Adrenal gland (tissue), 12 donors: ENCODE data around the gene SLC3A2. TPM values are rescaled to one million over a fixed set of nuclear protein-coding genes. Genes with fewer than 3 reads are reported as not detected.

ENCODE experiments used
- DNase-seq, 7 donors: peaks; one replicate each; pipeline ENCODE4 v3.0.0-alpha.2; 2019 to 2020
- H3K27ac ChIP-seq, 5 donors: fragments of 200-600 bp; sonication (generic) in 4 of 5; 1 replicate in 3 of 5; 2 replicates in 2 of 5; pipeline versions ENCODE4 v1.5.1 to v1.8.0; 2016 to 2020; ENCODE audit warnings: mild to moderate bottlenecking in 1 of 5
- H3K27me3 ChIP-seq: fragments of 200-600 bp; 2 replicates; pipeline ENCODE4 v1.8.0; 2021
- H3K36me3 ChIP-seq, 2 donors: fragments of 200-600 bp; replicated peaks in 1 of 2; 1 replicate in 1 of 2; 2 replicates in 1 of 2; pipeline versions ENCODE4 v1.5.1 to v1.8.0; 2018 to 2022
- H3K4me1 ChIP-seq, 2 donors: fragments of 200-600 bp; replicated peaks in 1 of 2; 1 replicate in 1 of 2; 2 replicates in 1 of 2; pipeline versions ENCODE4 v1.5.1 to v1.8.0; 2018 to 2021
- H3K4me3 ChIP-seq, 4 donors: fragments of 200-600 bp; sonication (generic) in 3 of 4; one replicate each; pipeline ENCODE4 v1.5.1; 2016 to 2018
- H3K9me3 ChIP-seq, 3 donors: fragments of 200-600 bp; sonication (generic) in 1 of 3; replicated peaks in 1 of 3; 1 replicate in 2 of 3; 2 replicates in 1 of 3; pipeline versions ENCODE4 v1.5.1 to v1.8.0; 2016 to 2021
- POLR2A ChIP-seq, 2 donors: fragments of 450-650 bp; IDR thresholded peaks; one replicate each; pipeline ENCODE4 v1.6.1; 2017; ENCODE audit warnings: antibody characterized with exemption in 2 of 2, mild to moderate bottlenecking in 2 of 2, moderate library complexity in 1 of 2
- WGBS, 4 donors: extraction: QIAGEN DNeasy Blood & Tissue Kit in 2 of 4; methylation state at CpG; one replicate each; pipeline versions ENCODE4 v1.1.5 to v1.1.7; 2013 to 2017; 5-methylcytosine and 5-hydroxymethylcytosine counted together
- intact Hi-C, 2 donors: fragments of 100-400 bp; cut with DNase I; formaldehyde crosslinking; loops; one replicate each; pipeline versions ENCODE4 v1.14.1 to v1.15.0; 2022 to 2023
- polyA plus RNA-seq, 3 donors: library from polyadenylated mRNA; stranded (reverse); fragments of 200-250 nt in 2 of 3; fragments of 350-450 nt in 1 of 3; fragmentation: Illumina TruSeq in 1 of 3; extraction: RNeasy Lipid Tissue Mini Kit (QIAGEN cat#74804) in 1 of 3; gene quantifications; one replicate each; pipeline ENCODE4 v1.2.3, GENCODE V29; 2013 to 2014
- total RNA-seq, 9 donors: library from RNA; depleted of rRNA in 4 of 9; stranded (reverse); fragments of >200 nt in 4 of 9; fragments of 120-200 nt in 1 of 9; fragmentation: NEBNext Ultra II Directional in 1 of 9; extraction: Animal tissue kit (Norgen Biotek cat#: 25700) in 1 of 9; gene quantifications; one replicate each; pipeline versions ENCODE4 v1.1.0 to v1.2.4, GENCODE V29; 2013 to 2023
- TF ChIP-seq, protein P1 (sequence below), 6 experiments: fragments of 450-650 bp in 4 of 6; fragments of 200-600 bp in 2 of 6; sonication (generic) in 1 of 6; IDR thresholded peaks; 1 replicate in 5 of 6; 2 replicates in 1 of 6; pipeline versions ENCODE4 v1.5.1 to v1.8.0; 2016 to 2021; ENCODE audit warnings: antibody characterized with exemption in 6 of 6, mild to moderate bottlenecking in 2 of 6, moderate library complexity in 1 of 6
- donor health status: healthy with polysubstance abuse.
- donor health status: Bipolar disorder and iron deficiency.
- donor health status: DM: yes; HTN: yes; CAD: no.
- donor health status: DM: no; HTN: no; CAD: no.
- donor health status: DM: no; HTN: no; CAD: no.
- donor health status: DM: yes; HTN: yes; CAD: no.

The SLC3A2 gene
- total and polyA plus RNA-seq, 12 donors: 103 to 398 (median 164) TPM

DNA sequence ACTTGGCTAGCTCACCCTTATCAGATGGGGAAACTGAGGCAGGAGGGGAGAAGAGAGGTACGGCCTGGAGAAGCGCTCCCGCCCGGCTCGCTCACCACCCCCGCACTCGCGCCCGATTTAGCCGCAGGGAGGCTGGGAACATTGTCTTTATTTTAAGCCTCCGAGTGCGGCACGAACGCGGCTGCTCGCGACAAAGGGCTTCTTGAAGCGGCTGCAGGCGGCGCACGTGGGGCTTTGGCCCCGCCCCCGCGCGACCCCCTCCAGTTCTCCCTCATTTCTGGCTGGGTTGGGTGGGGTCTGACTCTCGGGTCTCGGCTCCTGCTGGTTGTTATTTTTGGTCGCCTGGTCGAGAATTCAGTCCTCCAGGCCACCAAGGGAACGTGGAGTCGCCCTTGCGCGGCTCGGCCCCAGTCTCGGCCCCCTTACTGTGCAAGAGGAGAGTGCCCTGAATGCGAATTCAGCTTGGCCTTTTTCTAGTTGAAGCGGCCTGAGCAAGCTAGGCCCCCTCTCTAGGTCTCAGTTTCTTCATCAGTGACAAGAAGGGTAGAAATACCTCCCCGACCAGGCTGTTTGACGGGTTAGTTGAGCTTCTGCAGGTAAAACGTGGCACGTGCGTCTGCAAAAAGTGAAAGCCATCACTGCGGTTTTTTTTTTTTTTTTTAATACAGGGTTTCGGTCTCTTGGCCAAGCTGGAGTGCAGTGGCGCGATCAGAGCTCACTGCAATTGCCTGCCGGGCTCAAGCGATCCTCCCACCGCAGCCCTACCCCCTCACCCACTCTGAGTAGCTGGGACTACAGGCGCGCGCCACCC lies 43.1 kb downstream of the SLC3A2 start:
- WGBS, 4 donors: 5 to 10% (median 7%) methylated on average over 34 to 52 of the region's 52 CpGs
- Histone ChIP-seq H3K27ac (no peak overlapping the region), H3K36me3 (no peaks in the 10 kb centered on the region), H3K4me1 (peaks cover 14 to 19% of the 10 kb centered on the region in 2 donors), H3K9me3 (no peaks in the 10 kb centered on the region), H3K27me3 (peaks cover 47% of the 10 kb centered on the region), H3K4me3 (peak overlapping the region in 1 of 4 donors; percentile 6)
- no peak for TF ChIP-seq POLR2A (IDR thresholded peaks at IDR 0.05)
- TF ChIP-seq, protein P1, sequence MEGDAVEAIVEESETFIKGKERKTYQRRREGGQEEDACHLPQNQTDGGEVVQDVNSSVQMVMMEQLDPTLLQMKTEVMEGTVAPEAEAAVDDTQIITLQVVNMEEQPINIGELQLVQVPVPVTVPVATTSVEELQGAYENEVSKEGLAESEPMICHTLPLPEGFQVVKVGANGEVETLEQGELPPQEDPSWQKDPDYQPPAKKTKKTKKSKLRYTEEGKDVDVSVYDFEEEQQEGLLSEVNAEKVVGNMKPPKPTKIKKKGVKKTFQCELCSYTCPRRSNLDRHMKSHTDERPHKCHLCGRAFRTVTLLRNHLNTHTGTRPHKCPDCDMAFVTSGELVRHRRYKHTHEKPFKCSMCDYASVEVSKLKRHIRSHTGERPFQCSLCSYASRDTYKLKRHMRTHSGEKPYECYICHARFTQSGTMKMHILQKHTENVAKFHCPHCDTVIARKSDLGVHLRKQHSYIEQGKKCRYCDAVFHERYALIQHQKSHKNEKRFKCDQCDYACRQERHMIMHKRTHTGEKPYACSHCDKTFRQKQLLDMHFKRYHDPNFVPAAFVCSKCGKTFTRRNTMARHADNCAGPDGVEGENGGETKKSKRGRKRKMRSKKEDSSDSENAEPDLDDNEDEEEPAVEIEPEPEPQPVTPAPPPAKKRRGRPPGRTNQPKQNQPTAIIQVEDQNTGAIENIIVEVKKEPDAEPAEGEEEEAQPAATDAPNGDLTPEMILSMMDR (IDR thresholded peaks at IDR 0.05): no peak
- no peak for DNase-seq
- intact Hi-C loops: no loop called here

DNA sequence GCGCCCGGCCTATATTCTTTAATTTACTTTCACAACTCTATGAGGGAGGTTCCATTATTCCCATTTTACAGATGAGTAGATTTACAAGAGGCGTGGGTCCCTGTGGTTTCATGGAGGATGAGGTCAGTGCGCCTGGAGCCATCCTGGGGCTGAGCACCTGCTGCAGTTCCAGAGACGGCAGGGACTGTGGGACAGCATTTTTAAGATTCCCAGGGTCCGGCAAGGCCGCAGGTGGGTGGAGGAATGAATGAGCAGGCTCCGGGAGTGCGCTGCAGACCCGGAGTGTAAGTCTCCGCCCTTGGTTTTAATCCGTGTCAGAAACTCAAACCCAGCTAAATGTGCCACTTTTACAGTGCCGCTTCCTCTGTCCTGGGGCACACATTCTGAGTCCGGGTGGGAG lies 44.6 kb downstream of the SLC3A2 start:
- intact Hi-C loops: no loop called here
- 44 to 60% (median 52%) methylated on average over 6 to 14 of the region's 14 CpGs for WGBS, 4 donors
- H3K4me1 ChIP-seq: peaks cover 14 to 19% of the 10 kb centered on the region in 2 donors
- H3K27me3 ChIP-seq: peaks cover 47% of the 10 kb centered on the region
- no peak for TF ChIP-seq POLR2A (IDR thresholded peaks at IDR 0.05)
- TF ChIP-seq, protein P1 (IDR thresholded peaks at IDR 0.05): no peak
- no peaks in the 10 kb centered on the region for H3K9me3 ChIP-seq
- no peaks in the 10 kb centered on the region for H3K36me3 ChIP-seq
- DNase-seq: no peak
- no peak overlapping the region for H3K4me3 ChIP-seq
- no peak overlapping the region for H3K27ac ChIP-seq

GRCh38 chr11:62925745-62926679 lies 45.3 kb downstream of the SLC3A2 start:
- H3K36me3 ChIP-seq: no peaks in the 10 kb centered on the region
- no peak overlapping the region for H3K27ac ChIP-seq
- TF ChIP-seq, protein P1 (IDR thresholded peaks at IDR 0.05): no peak
- no peak for TF ChIP-seq POLR2A (IDR thresholded peaks at IDR 0.05)
- intact Hi-C loops: no loop called here
- whole genome bisulfite sequencing, 4 donors: 5 to 40% (median 9%) methylated on average over 7 to 71 of the region's 71 CpGs
- peaks cover 14 to 19% of the 10 kb centered on the region in 2 donors for H3K4me1 ChIP-seq
- DNase-seq: peak in 1 of 7 donors; percentile 10
- peak overlapping the region in 1 of 4 donors; percentile 41 for H3K4me3 ChIP-seq
- no peaks in the 10 kb centered on the region for H3K9me3 ChIP-seq
- peaks cover 47% of the 10 kb centered on the region for H3K27me3 ChIP-seq
